Measurements from ENCODE around the gene DNAJC5G.

The DNAJC5G gene

GRCh38 chr2:27306573-27307286, 31.5 kb downstream of the DNAJC5G start:
- H3K27ac ChIP-seq: no peak overlapping the region
- TF ChIP-seq CTCF (conservative IDR thresholded peaks at IDR 0.05; ENCODE audit: low read depth): no peak
- POLR2A ChIA-PET (ENCODE audit: low non-redundant PET): no interaction called here
- CTCF ChIA-PET: interaction anchor here (0.5 kb wide), 2 partner anchors 76 to 174 kb away, joined by 3 read pairs; no protein-coding TSS in a partner anchor
- DNase-seq (ENCODE audit: low spot score): no peak

- CTCF ChIA-PET: no interaction called here
- no peak overlapping the region for H3K27ac ChIP-seq
- POLR2A ChIA-PET (ENCODE audit: low non-redundant PET): no interaction called here
- TF ChIP-seq CTCF (conservative IDR thresholded peaks at IDR 0.05; ENCODE audit: low read depth): no peak
- no peak for DNase-seq (ENCODE audit: low spot score)
These were observed 32.0 kb downstream of the DNAJC5G start for GRCh38 chr2:27307287-27307544.

- H3K27ac ChIP-seq: no peak overlapping the region
- DNase-seq (ENCODE audit: low spot score): no peak
- POLR2A ChIA-PET (ENCODE audit: low non-redundant PET): no interaction called here
- TF ChIP-seq CTCF (conservative IDR thresholded peaks at IDR 0.05; ENCODE audit: low read depth): no peak
- CTCF ChIA-PET: interaction anchor here (0.8 kb wide), 1 partner anchor 9 kb away, joined by 4 read pairs; no protein-coding TSS in a partner anchor
These were observed 32.5 kb downstream of the DNAJC5G start for GRCh38 chr2:27307545-27308358.

GRCh38 chr2:27308359-27308881, 33.2 kb downstream of the DNAJC5G start, which contains the start of gene UCN:
Gene UCN (minus strand): TSS chr2:27308445. CDS start chr2:27307895, 550 bp downstream.
- no peak for TF ChIP-seq CTCF (conservative IDR thresholded peaks at IDR 0.05; ENCODE audit: low read depth)
- H3K27ac ChIP-seq: no peak within 1 kb of the TSS
- DNase-seq (ENCODE audit: low spot score): peak; percentile 38
- ChIA-PET CTCF (interaction anchor here (0.6 to 0.8 kb wide), 2 partner anchors 9 to 138 kb away, joined by 4 to 6 read pairs; no protein-coding TSS in a partner anchor), POLR2A (ENCODE audit: low non-redundant PET) (interaction anchor here (0.7 kb wide), 1 partner anchor 175 kb away, joined by 3 read pairs; no protein-coding TSS in a partner anchor)

- CTCF ChIA-PET: no interaction called here
- POLR2A ChIA-PET (ENCODE audit: low non-redundant PET): interaction anchor here (0.7 kb wide), 1 partner anchor 111 kb away, joined by 3 read pairs; no protein-coding TSS in a partner anchor
- no peak for DNase-seq (ENCODE audit: low spot score)
These were observed 34.4 kb downstream of the DNAJC5G start for GRCh38 chr2:27309651-27310050.

More at GRCh38 chr2:27309651-27310050, 34.4 kb downstream of the DNAJC5G start:
- TF ChIP-seq CTCF (conservative IDR thresholded peaks at IDR 0.05; ENCODE audit: low read depth): no peak
- no peak overlapping the region for H3K27ac ChIP-seq

Measured in RWPE1 (cell line).